ENCODE results near the gene VOPP1.

- no peak for TF ChIP-seq EZH2 (optimal IDR thresholded peaks at IDR 0.05; ENCODE audit: low read depth, low read length)
- TF ChIP-seq CTCF (IDR thresholded peaks at IDR 0.05; ENCODE audit: low read length): no peak
- no peak for TF ChIP-seq EZH2phosphoT487 (IDR thresholded peaks at IDR 0.05; ENCODE audit: low read length)
These were observed 6.6 kb downstream of the VOPP1 start for GRCh38 chr7:55565681-55566080.
